ENCODE data around the gene GRIFIN. TPM values are rescaled to one million over a fixed set of nuclear protein-coding genes. Genes with fewer than 3 reads are reported as not detected.
"Not testable (repeated sequence)": the region's sequence is repeated elsewhere in the genome, so short reads cannot be mapped to it uniquely, and the experiment has no call there.

The GRIFIN gene
- total RNA-seq, 2 experiments from 2014 or later = not detected

- Mint-ChIP-seq H3K9me3 (no peaks in the 10 kb centered on the region), H3K27me3 (no peaks in the 10 kb centered on the region)
- ATAC-seq = no peak
Measured at GRCh38 chr7:2459674-2460073, 16.5 kb downstream of the GRIFIN start.

GRCh38 chr7:2453849-2454248, 22.3 kb downstream of the GRIFIN start:
- DNase-seq; H3K36me3 Mint-ChIP-seq (ENCODE audit: low read depth); ATAC-seq; H3K9me3 Mint-ChIP-seq; H3K27ac Mint-ChIP-seq; H3K4me3 Mint-ChIP-seq; H3K27me3 Mint-ChIP-seq: not testable (repeated sequence)
- ChIA-PET CTCF (interaction anchor here (1.0 to 7.3 kb wide), 2 partner anchors 16 to 256 kb away, joined by 3 to 146 read pairs; no protein-coding TSS in a partner anchor), POLR2A (interaction anchor here (1.2 kb wide), 1 partner anchor 15 kb away, joined by 3 read pairs; no protein-coding TSS in a partner anchor)
- intact Hi-C loops (cut with micrococcal nuclease) = loop anchor here (10.0 kb wide), 1 partner anchor 71 kb away; no protein-coding TSS in a partner anchor
- peaks cover 12% of the 10 kb centered on the region for H3K4me1 Mint-ChIP-seq (ENCODE audit: low read depth)

More at GRCh38 chr7:2459674-2460073, 16.5 kb downstream of the GRIFIN start:
- no peaks in the 10 kb centered on the region for H3K36me3 Mint-ChIP-seq (ENCODE audit: low read depth)
- no peak for DNase-seq
- TF ChIP-seq, protein P1, sequence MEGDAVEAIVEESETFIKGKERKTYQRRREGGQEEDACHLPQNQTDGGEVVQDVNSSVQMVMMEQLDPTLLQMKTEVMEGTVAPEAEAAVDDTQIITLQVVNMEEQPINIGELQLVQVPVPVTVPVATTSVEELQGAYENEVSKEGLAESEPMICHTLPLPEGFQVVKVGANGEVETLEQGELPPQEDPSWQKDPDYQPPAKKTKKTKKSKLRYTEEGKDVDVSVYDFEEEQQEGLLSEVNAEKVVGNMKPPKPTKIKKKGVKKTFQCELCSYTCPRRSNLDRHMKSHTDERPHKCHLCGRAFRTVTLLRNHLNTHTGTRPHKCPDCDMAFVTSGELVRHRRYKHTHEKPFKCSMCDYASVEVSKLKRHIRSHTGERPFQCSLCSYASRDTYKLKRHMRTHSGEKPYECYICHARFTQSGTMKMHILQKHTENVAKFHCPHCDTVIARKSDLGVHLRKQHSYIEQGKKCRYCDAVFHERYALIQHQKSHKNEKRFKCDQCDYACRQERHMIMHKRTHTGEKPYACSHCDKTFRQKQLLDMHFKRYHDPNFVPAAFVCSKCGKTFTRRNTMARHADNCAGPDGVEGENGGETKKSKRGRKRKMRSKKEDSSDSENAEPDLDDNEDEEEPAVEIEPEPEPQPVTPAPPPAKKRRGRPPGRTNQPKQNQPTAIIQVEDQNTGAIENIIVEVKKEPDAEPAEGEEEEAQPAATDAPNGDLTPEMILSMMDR (IDR thresholded peaks at IDR 0.05) = no peak
- CTCF ChIA-PET = interaction anchor here (1.6 to 2.1 kb wide), 2 partner anchors 8 to 19 kb away, joined by 4 to 7 read pairs; no protein-coding TSS in a partner anchor
- no peak overlapping the region for H3K27ac Mint-ChIP-seq
- peaks cover 6% of the 10 kb centered on the region for H3K4me1 Mint-ChIP-seq (ENCODE audit: low read depth)
- intact Hi-C loops (cut with micrococcal nuclease) = loop anchor here (10.0 kb wide), 1 partner anchor 65 kb away; no protein-coding TSS in a partner anchor
- H3K4me3 Mint-ChIP-seq = no peak overlapping the region
- POLR2A ChIA-PET = no interaction called here

DNA sequence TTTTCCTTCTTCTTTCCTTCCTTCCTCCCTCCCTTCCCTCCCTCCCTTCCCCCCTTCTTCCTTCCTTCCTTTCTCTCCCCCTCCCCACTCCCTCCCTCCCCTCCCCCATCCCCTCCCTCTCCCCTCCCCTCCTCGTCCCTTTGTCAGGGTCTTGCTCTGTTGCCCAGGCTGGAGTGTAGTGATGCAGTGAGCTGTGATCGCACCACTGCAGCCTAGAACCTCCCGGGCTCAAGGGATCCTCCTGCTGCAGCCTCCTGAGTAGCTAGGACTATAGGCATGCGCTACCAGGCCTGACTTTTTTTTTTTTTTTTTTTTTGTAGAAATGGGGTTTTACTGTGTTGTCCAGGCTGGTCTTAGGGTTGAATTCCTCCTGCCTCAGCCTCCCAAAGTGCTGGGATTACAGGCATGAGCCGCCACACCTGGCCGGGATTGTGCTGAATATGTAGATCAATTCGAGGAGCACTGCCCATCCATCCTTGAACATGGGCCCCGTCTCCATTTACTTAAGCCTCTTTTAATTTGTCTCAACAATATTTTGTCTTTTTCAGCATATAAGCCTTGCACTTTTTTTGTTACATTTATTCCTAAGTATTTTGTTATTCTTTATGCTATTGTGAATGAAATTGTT, 23.4 kb downstream of the GRIFIN start:
- Mint-ChIP-seq H3K4me1 (ENCODE audit: low read depth) (peaks cover 8% of the 10 kb centered on the region), H3K36me3 (ENCODE audit: low read depth) (no peaks in the 10 kb centered on the region), H3K27ac (no peak overlapping the region), H3K4me3 (no peak overlapping the region), H3K27me3 (peaks cover 2% of the 10 kb centered on the region), H3K9me3 (no peaks in the 10 kb centered on the region)
- no peak for DNase-seq
- ChIA-PET CTCF (interaction anchor here (0.7 to 7.3 kb wide), 15 partner anchors 11 to 258 kb away, joined by 3 to 146 read pairs (median 5); no protein-coding TSS in a partner anchor), POLR2A (interaction anchor here (0.7 to 0.8 kb wide), 2 partner anchors 16 to 890 kb away, joined by 3 to 4 read pairs; no protein-coding TSS in a partner anchor)
- intact Hi-C loops (cut with micrococcal nuclease) = loop anchor here (10.0 kb wide), 1 partner anchor 72 kb away; no protein-coding TSS in a partner anchor
- TF ChIP-seq, protein P1 (IDR thresholded peaks at IDR 0.05) = no peak
- no peak for ATAC-seq

DNA sequence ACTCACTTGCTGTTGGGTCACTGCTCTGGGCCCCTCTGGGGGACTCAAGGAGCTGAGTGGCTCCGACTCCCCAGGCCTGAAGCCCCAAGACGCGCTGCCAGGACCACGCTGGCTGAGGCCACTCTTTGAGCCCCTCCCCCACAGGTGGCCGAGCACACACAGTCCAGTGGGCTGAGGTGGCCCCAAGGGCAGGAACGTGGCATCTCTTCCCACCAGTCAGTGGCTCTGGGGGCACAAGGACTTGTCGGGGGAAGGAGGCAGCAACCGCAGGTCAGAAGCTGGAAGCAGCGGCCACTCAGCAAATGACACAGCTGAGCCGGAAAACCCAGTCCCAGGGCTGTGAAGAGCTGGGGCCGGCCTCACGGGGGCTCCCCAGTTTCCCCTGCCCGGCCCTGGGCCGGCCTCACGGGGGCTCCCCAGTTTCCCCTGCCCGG, 24.1 kb downstream of the GRIFIN start:
- DNase-seq (peak; percentile 52), ATAC-seq (peak; percentile 64)
- H3K27ac Mint-ChIP-seq = peak overlapping the region; percentile 46
- no peaks in the 10 kb centered on the region for H3K9me3 Mint-ChIP-seq
- H3K27me3 Mint-ChIP-seq = peaks cover 2% of the 10 kb centered on the region
- TF ChIP-seq, protein P1 (IDR thresholded peaks at IDR 0.05) = no peak
- H3K4me1 Mint-ChIP-seq (ENCODE audit: low read depth) = peaks cover 6% of the 10 kb centered on the region
- intact Hi-C loops (cut with micrococcal nuclease) = loop anchor here (10.0 kb wide), 1 partner anchor 73 kb away; no protein-coding TSS in a partner anchor
- peak overlapping the region; percentile 49 for H3K4me3 Mint-ChIP-seq
- ChIA-PET CTCF (interaction anchor here (0.7 to 7.3 kb wide), 18 partner anchors 8 to 263 kb away, joined by 3 to 146 read pairs (median 5); no protein-coding TSS in a partner anchor), POLR2A (interaction anchor here (0.8 kb wide), 1 partner anchor 16 kb away, joined by 4 read pairs; no protein-coding TSS in a partner anchor)
- no peaks in the 10 kb centered on the region for H3K36me3 Mint-ChIP-seq (ENCODE audit: low read depth)

DNA sequence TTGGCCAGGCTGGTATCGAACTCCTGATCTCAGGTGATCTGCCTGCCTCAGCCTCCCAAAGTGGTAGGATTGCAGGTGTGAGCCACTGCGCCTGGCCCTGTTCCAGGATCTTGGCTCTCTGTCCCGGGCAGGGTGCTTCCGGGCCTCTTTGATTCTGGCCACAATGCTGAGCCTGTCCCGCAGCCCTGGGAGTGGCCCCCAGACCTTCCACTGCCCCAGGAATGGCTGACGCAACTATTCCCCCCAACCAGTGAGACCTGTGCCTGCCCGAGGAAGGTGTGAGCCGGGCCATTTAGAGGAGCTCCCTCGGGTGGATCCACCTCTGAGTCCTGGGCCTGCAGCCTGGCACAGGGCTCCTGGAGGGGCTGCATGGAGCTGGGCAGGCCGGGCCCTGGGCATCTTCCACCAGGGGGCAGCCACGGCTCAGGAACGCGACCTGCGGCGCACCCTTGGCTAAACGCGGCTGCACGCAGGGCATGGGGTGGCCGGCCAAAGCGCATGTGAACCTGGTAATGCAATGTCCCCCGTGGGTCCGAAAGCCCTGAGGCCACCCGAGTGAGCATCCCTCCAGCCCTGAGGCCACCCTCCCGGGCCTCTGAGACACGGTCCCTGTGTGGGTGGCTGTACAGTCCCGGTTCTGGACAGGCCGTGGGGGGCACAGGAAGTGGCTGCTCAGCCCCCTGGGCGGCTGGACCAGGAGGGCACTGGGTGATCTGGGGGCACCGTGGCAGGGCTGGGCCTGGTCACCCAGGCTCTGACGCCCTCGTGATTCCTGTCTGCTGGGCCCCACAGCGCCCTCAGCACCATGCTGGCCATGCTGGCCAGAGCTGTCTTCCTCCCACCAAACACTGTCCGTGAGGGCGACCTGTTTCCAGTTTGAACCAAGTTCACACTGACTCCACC, 24.8 kb downstream of the GRIFIN start:
- H3K4me3 Mint-ChIP-seq = peak overlapping the region; percentile 49
- ChIA-PET POLR2A (interaction anchor here (0.7 kb wide), 1 partner anchor 401 kb away, joined by 3 read pairs; no protein-coding TSS in a partner anchor), CTCF (interaction anchor here (0.7 to 7.3 kb wide), 28 partner anchors 8 to 264 kb away, joined by 3 to 146 read pairs (median 4); no protein-coding TSS in a partner anchor)
- H3K27ac Mint-ChIP-seq = peak overlapping the region; percentile 46
- peak; percentile 88 for DNase-seq
- peaks cover 6% of the 10 kb centered on the region for H3K4me1 Mint-ChIP-seq (ENCODE audit: low read depth)
- intact Hi-C loops (cut with micrococcal nuclease) = loop anchor here (10.0 kb wide), 1 partner anchor 73 kb away; no protein-coding TSS in a partner anchor
- TF ChIP-seq, protein P1 (IDR thresholded peaks at IDR 0.05) = peak; percentile 79
- no peaks in the 10 kb centered on the region for H3K36me3 Mint-ChIP-seq (ENCODE audit: low read depth)
- no peaks in the 10 kb centered on the region for H3K9me3 Mint-ChIP-seq
- peak; percentile 96 for ATAC-seq
- peaks cover 2% of the 10 kb centered on the region for H3K27me3 Mint-ChIP-seq

All from activated CD8-positive, alpha-beta T cell treated with anti-CD3 and anti-CD28 coated beads for 36 hours (primary cell).